Myocyte (in vitro differentiated cells): ENCODE data around the gene GPR155. TPM values are rescaled to one million over a fixed set of nuclear protein-coding genes. Genes with fewer than 3 reads are reported as not detected.

ENCODE experiments used
- DNase-seq: peaks from one replicate; pipeline ENCODE4 v3.0.0-alpha.2; 2012; ENCODE audit warnings: low read depth
- polyA plus RNA-seq: library from polyadenylated mRNA; unstranded; fragments of >200 nt; gene quantifications from one replicate; pipeline ENCODE4 v1.2.1, GENCODE V29; 2012; ENCODE audit warnings: missing spikeins
- total RNA-seq: library from RNA; depleted of rRNA; stranded (reverse); fragments of >200 nt; gene quantifications from 2 replicates; pipeline ENCODE4 v1.2.3, GENCODE V29; 2014

Gene GPR155, protein sequence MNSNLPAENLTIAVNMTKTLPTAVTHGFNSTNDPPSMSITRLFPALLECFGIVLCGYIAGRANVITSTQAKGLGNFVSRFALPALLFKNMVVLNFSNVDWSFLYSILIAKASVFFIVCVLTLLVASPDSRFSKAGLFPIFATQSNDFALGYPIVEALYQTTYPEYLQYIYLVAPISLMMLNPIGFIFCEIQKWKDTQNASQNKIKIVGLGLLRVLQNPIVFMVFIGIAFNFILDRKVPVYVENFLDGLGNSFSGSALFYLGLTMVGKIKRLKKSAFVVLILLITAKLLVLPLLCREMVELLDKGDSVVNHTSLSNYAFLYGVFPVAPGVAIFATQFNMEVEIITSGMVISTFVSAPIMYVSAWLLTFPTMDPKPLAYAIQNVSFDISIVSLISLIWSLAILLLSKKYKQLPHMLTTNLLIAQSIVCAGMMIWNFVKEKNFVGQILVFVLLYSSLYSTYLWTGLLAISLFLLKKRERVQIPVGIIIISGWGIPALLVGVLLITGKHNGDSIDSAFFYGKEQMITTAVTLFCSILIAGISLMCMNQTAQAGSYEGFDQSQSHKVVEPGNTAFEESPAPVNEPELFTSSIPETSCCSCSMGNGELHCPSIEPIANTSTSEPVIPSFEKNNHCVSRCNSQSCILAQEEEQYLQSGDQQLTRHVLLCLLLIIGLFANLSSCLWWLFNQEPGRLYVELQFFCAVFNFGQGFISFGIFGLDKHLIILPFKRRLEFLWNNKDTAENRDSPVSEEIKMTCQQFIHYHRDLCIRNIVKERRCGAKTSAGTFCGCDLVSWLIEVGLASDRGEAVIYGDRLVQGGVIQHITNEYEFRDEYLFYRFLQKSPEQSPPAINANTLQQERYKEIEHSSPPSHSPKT
- total RNA-seq, result 5.6 and 7.3 TPM in 2 replicates
- 6.1 TPM for polyA plus RNA-seq

DNA sequence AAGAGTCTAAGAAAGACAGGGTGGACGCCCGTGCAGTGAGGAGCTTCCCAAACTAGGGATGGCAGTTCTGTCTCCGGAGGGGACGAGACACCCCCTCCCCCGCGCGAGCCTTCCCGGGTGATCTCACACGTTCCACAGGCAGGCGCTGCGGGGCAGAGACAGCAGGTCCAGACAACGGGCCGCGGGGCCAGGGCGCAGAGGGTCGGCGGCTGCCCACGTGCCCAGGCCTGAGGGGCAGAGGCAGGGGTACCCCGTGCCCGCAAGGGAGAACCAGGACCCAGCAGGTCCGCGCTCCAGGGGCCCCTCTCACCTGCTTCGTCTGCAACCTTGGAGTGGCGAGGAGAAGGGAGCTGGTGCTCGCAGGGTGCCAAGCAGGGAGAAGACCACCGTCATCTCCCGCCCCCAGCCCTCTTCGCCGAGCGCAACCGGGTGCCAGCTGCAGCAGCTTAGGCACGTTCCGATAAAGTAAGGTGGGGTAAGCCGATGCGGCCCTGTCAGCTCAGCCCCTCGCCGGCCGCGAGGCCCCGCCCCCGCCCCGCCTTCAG is at the start of gene GPR155:
Gene GPR155, minus strand, starts transcription at position 467 of the 545 bp plus-strand sequence. CDS start 5,073 bp downstream, outside the sequence.
- DNase-seq, result peak; percentile 69

DNA sequence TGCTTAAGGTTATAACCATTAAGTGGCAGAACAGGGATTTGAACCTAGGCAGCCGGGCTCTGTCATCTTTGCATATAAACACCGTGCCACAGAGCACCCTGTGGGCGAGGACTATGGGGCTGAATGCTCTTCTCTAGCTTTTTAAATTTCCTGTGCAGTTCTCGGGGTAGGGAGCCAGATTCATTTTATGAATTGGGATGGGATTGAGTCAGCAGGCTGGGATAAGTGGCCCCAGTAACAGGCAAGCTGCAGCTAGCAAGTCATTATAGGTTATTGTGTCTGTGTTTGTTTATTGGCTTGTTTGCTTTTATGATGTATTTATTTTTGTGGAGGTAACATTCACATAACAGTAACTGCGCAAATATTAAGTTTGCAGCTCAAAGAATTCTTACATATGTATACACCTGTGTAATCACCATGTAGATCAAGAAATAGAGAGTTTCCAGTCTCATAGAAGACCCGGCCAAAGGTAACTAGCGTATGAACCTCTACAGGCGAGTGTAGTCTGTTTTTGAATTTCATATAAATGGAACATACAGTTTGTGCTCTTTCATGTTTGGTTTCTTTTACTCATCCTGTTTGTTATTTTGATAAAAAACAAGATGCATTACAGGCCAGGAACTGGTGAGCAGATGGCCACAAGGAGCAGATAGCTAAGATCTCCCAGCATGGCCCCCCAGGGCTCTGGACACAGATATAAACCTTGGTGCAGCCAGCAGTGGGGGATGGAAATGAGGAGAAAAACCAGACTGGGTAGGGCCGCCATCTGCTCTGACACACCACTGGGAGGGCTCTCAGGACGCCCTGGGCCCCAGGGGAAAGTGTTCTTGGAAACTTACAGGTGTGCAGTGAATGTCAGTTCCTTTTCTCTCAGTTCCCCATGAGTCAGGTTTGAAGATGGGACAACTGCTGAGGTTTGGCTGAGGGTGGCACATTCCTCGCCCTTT is 49.2 kb upstream of the GPR155 start:
- DNase-seq, result peak; percentile 20

GRCh38 chr2:174535083-174535482 is 48.3 kb upstream of the GPR155 start:
- no peak for DNase-seq

DNA sequence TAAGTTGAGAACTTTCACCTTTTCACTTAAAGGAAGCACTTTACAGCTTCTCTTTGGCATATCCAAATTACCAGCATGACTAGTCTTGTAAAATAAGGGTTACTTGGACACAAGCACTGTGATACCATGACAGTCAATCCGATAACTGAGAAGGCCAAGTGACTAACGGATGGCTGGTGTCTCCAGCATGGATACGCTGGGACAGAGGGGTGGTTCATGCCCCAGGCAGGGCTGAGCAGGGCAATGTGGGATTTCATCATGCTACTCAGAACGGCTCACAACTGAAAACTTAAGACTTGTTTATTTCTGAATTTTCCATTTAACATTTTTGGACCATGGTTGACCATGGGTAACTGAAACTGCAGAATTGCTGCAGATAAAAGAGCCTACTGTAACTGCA is 43.1 kb upstream of the GPR155 start:
- DNase-seq, result no peak

GRCh38 chr2:174527959-174528358 is 41.1 kb upstream of the GPR155 start:
- DNase-seq, result no peak

DNA sequence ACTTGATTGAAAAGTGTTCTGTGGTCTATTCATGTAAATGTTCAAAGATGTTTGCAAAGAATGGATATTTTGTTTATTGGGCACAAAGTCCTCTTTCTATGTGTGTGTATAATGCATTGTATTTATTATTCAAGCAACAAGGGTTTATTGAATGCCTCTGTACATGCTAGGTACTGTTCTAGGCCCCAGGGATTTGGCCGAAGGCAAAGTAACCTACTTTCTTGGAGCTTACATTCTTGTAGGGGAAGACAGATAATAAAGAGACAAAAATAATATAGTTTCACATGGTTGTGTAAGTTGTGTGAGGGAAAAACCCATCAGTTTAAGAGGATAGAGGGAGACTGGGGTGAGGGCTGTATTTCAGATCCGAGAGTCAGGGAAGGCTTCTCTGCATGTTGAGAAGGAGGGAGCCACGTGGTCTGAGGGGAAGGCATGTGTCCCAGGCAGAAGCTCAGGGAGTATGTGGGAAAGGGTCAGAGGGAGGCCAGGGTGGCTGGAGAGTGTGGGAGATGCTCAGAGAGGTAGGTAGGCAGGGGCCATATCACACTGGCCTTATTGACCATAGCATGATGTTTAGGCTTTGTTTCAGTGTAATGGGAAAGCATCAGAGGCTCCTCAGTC is 40.4 kb upstream of the GPR155 start:
- DNase-seq, result no peak

DNA sequence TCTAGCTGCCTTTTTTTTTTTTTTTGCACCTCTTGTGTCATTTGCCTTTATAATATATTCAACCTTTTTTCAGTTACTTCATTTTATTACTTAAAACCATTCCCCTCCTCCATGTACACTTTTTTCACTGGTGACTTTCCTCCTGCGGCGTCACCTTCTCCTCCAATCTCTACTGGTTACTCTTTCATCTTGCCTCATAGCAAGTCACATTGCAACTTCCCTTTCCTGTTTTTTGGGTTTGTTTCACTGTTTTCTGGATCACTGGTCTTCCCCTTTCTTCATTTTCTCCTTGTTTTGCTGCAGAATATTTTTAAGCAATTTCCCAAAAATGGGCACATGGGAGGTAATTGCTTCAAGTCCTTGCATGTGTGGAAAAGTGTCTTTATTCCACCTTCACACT is 37.7 kb upstream of the GPR155 start:
- no peak for DNase-seq

DNA sequence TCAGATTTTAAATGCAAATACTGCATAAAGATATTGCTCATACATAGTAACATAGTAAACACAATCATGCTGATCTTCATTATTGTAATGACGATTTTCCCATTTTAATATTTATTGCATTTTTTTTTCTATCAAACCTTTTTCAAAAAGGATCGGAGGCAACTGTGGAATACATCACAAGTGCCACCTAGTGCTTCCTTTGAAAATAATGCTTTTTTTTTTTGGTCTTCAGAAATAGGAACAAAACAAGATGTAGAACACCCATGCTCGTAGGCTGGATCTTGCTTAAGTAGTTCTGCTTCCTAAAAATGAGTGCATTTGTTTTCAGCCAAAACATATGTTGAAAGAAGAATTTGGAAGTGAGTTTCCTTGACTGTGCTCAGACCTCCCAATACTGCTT is 35.7 kb upstream of the GPR155 start:
- DNase-seq, result peak; percentile 27

GRCh38 chr2:174518395-174518794 is 31.6 kb upstream of the GPR155 start:
- no peak for DNase-seq

GRCh38 chr2:174516501-174517378 is 29.9 kb upstream of the GPR155 start:
- DNase-seq, result no peak

DNA sequence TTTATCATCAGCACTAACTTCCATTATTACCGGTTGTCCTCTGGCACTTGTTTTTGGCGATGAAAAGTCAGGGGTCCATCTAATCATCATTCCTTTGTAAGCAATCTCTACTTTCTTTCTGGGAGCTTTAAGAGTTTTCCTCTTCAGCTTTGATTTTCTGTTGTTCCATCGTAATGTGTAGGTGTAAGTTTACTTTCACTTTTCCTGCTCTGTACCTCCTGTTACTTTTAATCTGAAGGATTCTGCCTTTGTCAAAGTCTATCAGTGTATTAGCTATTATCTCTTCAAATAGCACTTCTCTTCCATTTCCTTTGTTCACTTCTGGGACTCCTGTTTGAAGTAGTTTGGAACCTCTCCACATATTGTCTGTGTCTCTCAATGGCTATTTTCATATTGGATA is 25.5 kb upstream of the GPR155 start:
- no peak for DNase-seq

DNA sequence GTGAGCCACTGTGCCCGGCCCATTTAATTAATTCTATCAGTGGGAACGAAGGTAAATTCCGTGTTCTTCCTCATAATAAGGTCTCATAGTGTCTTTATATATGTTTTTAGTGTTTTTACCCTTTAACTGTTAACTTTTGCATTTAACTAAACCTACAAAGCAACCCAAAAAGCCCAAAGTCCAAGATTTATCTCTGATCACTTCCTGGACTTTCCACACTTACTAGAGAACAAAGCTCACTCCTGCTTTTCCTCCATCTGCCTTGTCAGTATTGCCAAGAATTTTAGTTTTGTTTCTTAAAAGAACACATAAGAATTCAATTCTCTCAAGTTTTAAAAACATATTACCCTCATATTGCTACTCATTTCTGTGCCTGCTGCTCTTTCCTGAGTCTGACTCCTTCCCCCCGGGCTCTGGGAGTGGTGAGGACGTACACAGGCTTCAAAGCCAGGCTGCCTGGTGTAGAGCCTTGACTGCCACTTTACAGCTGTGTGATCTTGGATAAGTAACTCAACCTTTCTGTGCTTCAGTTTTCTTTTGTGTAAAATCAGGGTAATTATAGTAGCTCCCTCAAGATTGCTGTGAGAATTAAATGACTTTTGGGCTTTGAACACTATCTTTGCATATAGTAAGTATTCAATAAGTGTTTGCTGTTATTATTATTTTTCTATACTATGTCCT is 24.9 kb upstream of the GPR155 start:
- no peak for DNase-seq

DNA sequence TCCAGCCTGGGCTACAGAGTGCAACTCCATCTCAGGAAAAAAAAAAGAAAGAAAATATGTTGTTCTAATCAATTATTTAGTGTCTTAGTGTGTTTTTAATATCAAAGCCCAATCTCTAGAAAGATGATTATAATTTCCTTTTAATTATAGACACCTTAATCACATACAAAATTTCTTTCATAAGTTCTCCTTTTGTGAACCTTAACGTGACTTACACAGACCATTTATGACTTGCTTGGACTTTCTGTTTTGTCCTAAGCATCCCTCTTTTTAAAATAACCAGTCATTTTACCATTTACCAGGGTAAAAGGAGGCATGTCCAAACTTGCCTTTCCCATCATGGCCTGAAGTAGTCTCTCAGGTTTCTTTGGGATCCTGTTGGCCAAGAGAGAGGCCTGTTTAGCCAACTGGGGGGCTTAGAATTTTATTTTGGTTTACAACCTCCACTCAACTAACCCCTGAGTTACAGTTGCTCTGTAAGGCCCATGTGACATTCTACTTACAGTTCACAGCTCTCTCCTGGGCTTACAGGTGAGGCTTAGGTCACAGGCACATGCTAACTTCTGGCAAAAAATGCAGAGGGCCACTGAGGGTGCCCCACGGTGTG is 23.9 kb upstream of the GPR155 start:
- DNase-seq, result peak; percentile 9

GRCh38 chr2:174503161-174503809 is 16.5 kb upstream of the GPR155 start:
- DNase-seq, result no peak

DNA sequence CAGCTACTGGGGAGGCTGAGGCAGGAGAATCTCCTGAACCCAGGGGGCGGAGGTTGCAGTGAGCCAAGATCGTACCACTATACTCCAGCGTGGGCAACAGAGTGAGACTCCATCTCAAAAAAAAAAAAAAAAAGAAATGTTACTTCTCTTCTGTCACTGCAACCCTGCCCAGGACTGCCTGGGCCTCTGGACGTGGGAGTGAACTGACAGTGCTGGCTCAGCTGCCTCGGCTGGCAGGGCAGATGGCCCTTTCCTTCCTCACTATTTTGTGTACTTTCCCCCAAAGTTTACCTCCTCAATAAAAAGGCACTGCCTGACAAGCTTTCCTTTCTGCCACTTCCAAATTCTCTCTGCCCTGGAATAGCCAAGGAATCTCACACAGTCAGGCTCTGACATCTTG is 12.5 kb upstream of the GPR155 start:
- no peak for DNase-seq

GRCh38 chr2:174495365-174496012 is 8.7 kb upstream of the GPR155 start:
- DNase-seq, result peak; percentile 16
